GM23248 (cell line): ENCODE data around the gene TYMP.

ENCODE experiments used
- EZH2 ChIP-seq: fragments of 200-600 bp; sonication (generic); IDR thresholded peaks from 2 replicates; pipeline ENCODE4 v1.6.1; 2018; ENCODE audit warnings: antibody characterized with exemption, mild to moderate bottlenecking; ENCODE audit not compliant: insufficient read depth, poor library complexity, severe bottlenecking
- EZH2phosphoT487 ChIP-seq: fragments of 200-600 bp; sonication (generic); IDR thresholded peaks from 2 replicates; pipeline ENCODE4 v1.6.1; 2018; ENCODE audit warnings: antibody characterized with exemption, moderate library complexity, mild to moderate bottlenecking, low read depth; ENCODE audit not compliant: insufficient read depth

DNA sequence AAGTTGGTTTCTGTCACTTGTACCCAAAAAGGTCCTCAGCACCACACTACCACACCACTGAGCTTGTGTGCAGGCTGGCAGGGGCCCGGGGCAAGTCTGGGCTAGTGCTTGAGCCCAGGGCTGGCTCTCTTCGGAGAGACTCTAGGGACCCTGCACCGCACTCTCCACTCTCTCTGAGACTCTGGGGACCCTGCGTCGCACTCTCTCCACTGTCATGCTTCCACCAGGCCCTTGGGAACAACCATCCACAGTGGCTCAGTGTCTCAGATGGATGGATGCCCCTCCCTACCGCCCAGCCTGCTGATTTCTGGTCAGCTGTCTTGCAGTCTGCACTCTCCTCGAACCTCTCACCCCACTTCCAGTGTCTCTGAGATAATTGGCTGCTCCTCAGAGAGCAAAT, 52.9 kb downstream of the TYMP start:
- no peak for TF ChIP-seq EZH2
- TF ChIP-seq EZH2phosphoT487 = no peak
